WTC11 (cell line): Measurements from ENCODE around the gene TERT. TPM values are rescaled to one million over a fixed set of nuclear protein-coding genes. Genes with fewer than 3 reads are reported as not detected.
"Not testable (repeated sequence)": the region's sequence is repeated elsewhere in the genome, so short reads cannot be mapped to it uniquely, and the experiment has no call there.

Experiments
- ATAC-seq: fragments of 200-7000 bp; cut with Tn5 transposase; 2 replicates; pipeline ENCODE4 v1.10.0; 2021; ENCODE audit warnings: mild to moderate bottlenecking, moderate library complexity
- CTCF ChIA-PET: fragments of 300-600 bp; sonication (Branson Sonifier 250); formaldehyde crosslinking; loops from one replicate; lab custom pipeline; 2021; ENCODE audit warnings: antibody characterized with exemption; lab: Charles Lee
- POLR2A ChIA-PET: fragments of 350-600 bp; sonication (Branson Sonifier 250); formaldehyde crosslinking; loops from one replicate; lab custom pipeline; 2021; ENCODE audit warnings: antibody characterized with exemption; lab: Charles Lee
- DNase-seq: peaks from one replicate; pipeline ENCODE4 v3.0.0; 2021; ENCODE audit warnings: low spot score
- H3K27ac Mint-ChIP-seq: 2 replicates; pipeline ENCODE4 v1.8.0; 2021; ENCODE audit warnings: mixed read lengths
- H3K27me3 Mint-ChIP-seq: 2 replicates; pipeline ENCODE4 v1.8.0; 2021; ENCODE audit warnings: low read depth, mild to moderate bottlenecking, moderate library complexity, mixed read lengths
- H3K36me3 Mint-ChIP-seq: 2 replicates; pipeline ENCODE4 v1.8.0; 2021; ENCODE audit warnings: mixed read lengths
- H3K4me1 Mint-ChIP-seq: 2 replicates; pipeline ENCODE4 v1.8.0; 2022; ENCODE audit warnings: mixed read lengths
- H3K4me3 Mint-ChIP-seq: 2 replicates; pipeline ENCODE4 v1.8.0; 2021; ENCODE audit warnings: mild to moderate bottlenecking, moderate library complexity, mixed read lengths
- H3K9me3 Mint-ChIP-seq: 2 replicates; pipeline ENCODE4 v1.8.0; 2021; ENCODE audit warnings: mixed read lengths
- CREB1 ChIP-seq: sonication (generic); formaldehyde crosslinking; IDR thresholded peaks from 2 replicates; pipeline ENCODE4 v1.8.0; 2023; ENCODE audit warnings: mild to moderate bottlenecking, missing genetic modification reagents
- E2F1 ChIP-seq: sonication (generic); formaldehyde crosslinking; IDR thresholded peaks from 2 replicates; pipeline ENCODE4 v1.8.0; 2022; ENCODE audit warnings: mild to moderate bottlenecking, missing genetic modification reagents
- ESRRA ChIP-seq: sonication (generic); formaldehyde crosslinking; IDR thresholded peaks from 2 replicates; pipeline ENCODE4 v1.8.1; 2022; ENCODE audit warnings: mild to moderate bottlenecking, missing genetic modification reagents, borderline replicate concordance
- FOXK1 ChIP-seq: sonication (generic); formaldehyde crosslinking; IDR thresholded peaks from 2 replicates; pipeline ENCODE4 v1.8.0; 2022; ENCODE audit warnings: mild to moderate bottlenecking, moderate library complexity, missing genetic modification reagents
- GTF2I ChIP-seq: fragments of 250-450 bp; sonication (Bioruptor Pico); conservative IDR thresholded peaks from 2 replicates; pipeline ENCODE4 v1.4.0; 2021; ENCODE audit warnings: mild to moderate bottlenecking
- KAT7 ChIP-seq: sonication (generic); formaldehyde crosslinking; IDR thresholded peaks from 2 replicates; pipeline ENCODE4 v1.8.1; 2023; ENCODE audit warnings: missing genetic modification reagents, mild to moderate bottlenecking, borderline replicate concordance
- MAX ChIP-seq: sonication (generic); formaldehyde crosslinking; IDR thresholded peaks from 2 replicates; pipeline ENCODE4 v1.8.0; 2022; ENCODE audit warnings: mild to moderate bottlenecking, missing genetic modification reagents
- PREB ChIP-seq: sonication (generic); formaldehyde crosslinking; IDR thresholded peaks from 2 replicates; pipeline ENCODE4 v1.8.1; 2022; ENCODE audit warnings: mild to moderate bottlenecking, missing genetic modification reagents, moderate library complexity, borderline replicate concordance
- SOX15 ChIP-seq: fragments of 250-450 bp; sonication (Bioruptor Pico); IDR thresholded peaks from 2 replicates; pipeline ENCODE4 v1.9.0; 2021; ENCODE audit warnings: mild to moderate bottlenecking
- TP53 ChIP-seq: sonication (generic); formaldehyde crosslinking; IDR thresholded peaks from 2 replicates; pipeline ENCODE4 v1.8.1; 2023; ENCODE audit warnings: mild to moderate bottlenecking, missing genetic modification reagents
- ZNF138 ChIP-seq: sonication (generic); formaldehyde crosslinking; conservative IDR thresholded peaks from 2 replicates; pipeline ENCODE4 v1.8.1; 2022; ENCODE audit warnings: mild to moderate bottlenecking, moderate library complexity, missing genetic modification reagents
- ZNF219 ChIP-seq: sonication (generic); formaldehyde crosslinking; IDR thresholded peaks from 2 replicates; pipeline ENCODE4 v1.8.0; 2023; ENCODE audit warnings: missing genetic modification reagents, mild to moderate bottlenecking, borderline replicate concordance
- ZNF317 ChIP-seq: sonication (generic); formaldehyde crosslinking; IDR thresholded peaks from 2 replicates; pipeline ENCODE4 v1.8.1; 2023; ENCODE audit warnings: low read depth, mild to moderate bottlenecking, moderate library complexity, missing genetic modification reagents, borderline replicate concordance
- ZNF396 ChIP-seq: fragments of 250-450 bp; sonication (Bioruptor Pico); IDR thresholded peaks from 2 replicates; pipeline ENCODE4 v1.8.0; 2021; ENCODE audit warnings: mild to moderate bottlenecking, moderate library complexity, borderline replicate concordance
- ZNF423 ChIP-seq: fragments of 250-450 bp; sonication (Bioruptor Pico); IDR thresholded peaks from 2 replicates; pipeline ENCODE4 v2.1.2; 2022; ENCODE audit warnings: mild to moderate bottlenecking, moderate library complexity
- ZSCAN18 ChIP-seq: fragments of 250-450 bp; sonication (Bioruptor Pico); IDR thresholded peaks from 2 replicates; pipeline ENCODE4 v2.1.2; 2022; ENCODE audit warnings: mild to moderate bottlenecking, moderate library complexity
- total RNA-seq: library from RNA; stranded (reverse); gene quantifications from 3 replicates; pipeline ENCODE4 v1.2.3, GENCODE V29; 2021

TERT gene
- total RNA-seq, 1 experiment from 2014 or later, result 42.9 TPM

GRCh38 chr5:1341863-1342262 is 47.0 kb upstream of the TERT start:
- peaks cover 45% of the 10 kb centered on the region for H3K36me3 Mint-ChIP-seq
- peaks cover 14% of the 10 kb centered on the region for H3K4me1 Mint-ChIP-seq
- CTCF ChIA-PET, result interaction anchor here (1.0 kb wide), 1 partner anchor 312 kb away, joined by 3 read pairs; no protein-coding TSS in a partner anchor
- POLR2A ChIA-PET, result no interaction called here
- H3K9me3 Mint-ChIP-seq, result no peaks in the 10 kb centered on the region
- ATAC-seq, result no peak
- no peak overlapping the region for H3K4me3 Mint-ChIP-seq
- TF ChIP-seq KAT7 (CRISPR knock-in tag) (no peak), ESRRA (CRISPR knock-in tag) (no peak), GTF2I (CRISPR knock-in tag) (no peak), SOX15 (CRISPR knock-in tag) (no peak), TP53 (CRISPR knock-in tag) (no peak), FOXK1 (CRISPR knock-in tag) (no peak), ZNF219 (CRISPR knock-in tag) (no peak), CREB1 (CRISPR knock-in tag) (no peak), MAX (CRISPR knock-in tag) (no peak), ZNF138 (CRISPR knock-in tag) (no peak), ZNF396 (CRISPR knock-in tag) (no peak), ZNF317 (no peak), E2F1 (CRISPR knock-in tag) (no peak), PREB (CRISPR knock-in tag) (no peak), ZNF423 (CRISPR knock-in tag) (no peak), ZSCAN18 (CRISPR knock-in tag) (no peak)
- H3K27ac Mint-ChIP-seq, result no peak overlapping the region
- no peaks in the 10 kb centered on the region; the same call in 1 of the 2 replicates for H3K27me3 Mint-ChIP-seq
- no peak for DNase-seq

- H3K36me3 Mint-ChIP-seq, result peaks cover 54% of the 10 kb centered on the region
Observed at GRCh38 chr5:1339818-1340210, 44.9 kb upstream of the TERT start.

GRCh38 chr5:1339139-1339817 is 44.4 kb upstream of the TERT start:
- H3K4me1 Mint-ChIP-seq, H3K27ac Mint-ChIP-seq, POLR2A ChIA-PET, H3K27me3 Mint-ChIP-seq, ATAC-seq, H3K4me3 Mint-ChIP-seq, DNase-seq, H3K9me3 Mint-ChIP-seq: not testable (repeated sequence)
- CTCF ChIA-PET, result interaction anchor here (1.8 kb wide), 1 partner anchor 129 kb away, joined by 7 read pairs; no protein-coding TSS in a partner anchor
- peaks cover 59% of the 10 kb centered on the region for H3K36me3 Mint-ChIP-seq

More at GRCh38 chr5:1339818-1340210, 44.9 kb upstream of the TERT start:
- H3K27me3 Mint-ChIP-seq, POLR2A ChIA-PET, ATAC-seq, H3K4me1 Mint-ChIP-seq, H3K9me3 Mint-ChIP-seq, H3K4me3 Mint-ChIP-seq, DNase-seq: not testable (repeated sequence)
- H3K27ac Mint-ChIP-seq, result peak overlapping the region; percentile 23; the same call in 1 of the 2 replicates
- CTCF ChIA-PET, result interaction anchor here (1.8 kb wide), 1 partner anchor 128 kb away, joined by 7 read pairs; no protein-coding TSS in a partner anchor
